RKO (cell line): ENCODE data around the gene PI4KA.
"Not testable (repeated sequence)": the region's sequence is repeated elsewhere in the genome, so short reads cannot be mapped to it uniquely, and the experiment has no call there.

ENCODE experiments used
- DNase-seq: peaks from one replicate; pipeline ENCODE4 v3.0.0-alpha.2; 2016; ENCODE audit warnings: low spot score

The PI4KA gene

GRCh38 chr22:20858615-20859416 lies at the start of gene PI4KA, which contains the start of gene SNAP29:
TSS of gene PI4KA (minus strand) at chr22:20858811. CDS start at chr22:20858725, 86 bp downstream.
TSS of gene SNAP29 (plus strand) at chr22:20859007. CDS start at chr22:20859111, 104 bp downstream.
- DNase-seq, result peak; percentile 98

GRCh38 chr22:20906387-20906767 lies 47.8 kb upstream of the PI4KA start:
- DNase-seq, result no peak

DNA sequence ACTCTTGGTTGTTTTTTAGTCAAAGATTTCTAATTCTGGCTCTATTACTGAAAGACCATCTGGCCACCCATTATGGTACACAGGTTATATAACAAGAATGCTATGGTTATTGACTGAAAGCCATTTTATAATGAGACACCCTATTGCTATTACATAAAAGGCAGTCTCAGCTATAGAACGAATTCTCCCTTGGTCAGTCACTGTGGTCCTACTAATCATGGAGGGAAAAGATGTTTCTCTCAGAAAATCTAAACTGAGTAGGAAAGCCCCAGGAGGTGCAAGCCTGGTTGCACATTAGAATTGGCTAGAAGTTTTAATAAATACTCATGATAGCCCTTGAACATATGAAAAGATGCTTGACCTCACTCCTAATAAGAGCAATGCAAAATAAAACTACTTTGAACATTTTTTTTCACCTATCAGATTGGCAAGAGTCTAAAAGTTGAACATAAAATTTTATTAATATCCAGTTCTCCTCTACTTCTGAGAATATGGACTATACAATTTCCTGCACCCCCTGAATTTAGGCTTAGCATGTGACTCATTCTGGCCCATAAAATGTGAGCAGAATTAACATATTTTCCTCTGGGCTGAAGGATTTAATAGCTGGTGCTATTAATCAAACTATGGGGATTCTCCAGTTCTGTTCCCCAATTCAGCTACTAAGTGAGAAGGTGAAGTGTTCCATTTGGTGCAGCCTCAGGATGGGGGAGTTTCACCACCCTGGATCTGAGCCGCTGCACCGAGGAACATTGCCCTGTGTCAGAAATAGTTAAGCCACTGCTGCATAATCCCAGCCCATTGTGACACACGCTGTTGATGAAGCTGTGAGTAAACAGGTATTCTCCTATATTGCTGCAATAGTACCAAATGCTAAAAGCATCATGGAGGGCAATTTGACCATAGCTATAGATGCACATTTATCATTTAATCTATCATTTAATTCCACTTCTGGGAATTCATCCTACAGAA lies 47.1 kb upstream of the PI4KA start:
- peak; percentile 63 for DNase-seq

GRCh38 chr22:20904980-20905355 lies 46.4 kb upstream of the PI4KA start:
- DNase-seq, result no peak

DNA sequence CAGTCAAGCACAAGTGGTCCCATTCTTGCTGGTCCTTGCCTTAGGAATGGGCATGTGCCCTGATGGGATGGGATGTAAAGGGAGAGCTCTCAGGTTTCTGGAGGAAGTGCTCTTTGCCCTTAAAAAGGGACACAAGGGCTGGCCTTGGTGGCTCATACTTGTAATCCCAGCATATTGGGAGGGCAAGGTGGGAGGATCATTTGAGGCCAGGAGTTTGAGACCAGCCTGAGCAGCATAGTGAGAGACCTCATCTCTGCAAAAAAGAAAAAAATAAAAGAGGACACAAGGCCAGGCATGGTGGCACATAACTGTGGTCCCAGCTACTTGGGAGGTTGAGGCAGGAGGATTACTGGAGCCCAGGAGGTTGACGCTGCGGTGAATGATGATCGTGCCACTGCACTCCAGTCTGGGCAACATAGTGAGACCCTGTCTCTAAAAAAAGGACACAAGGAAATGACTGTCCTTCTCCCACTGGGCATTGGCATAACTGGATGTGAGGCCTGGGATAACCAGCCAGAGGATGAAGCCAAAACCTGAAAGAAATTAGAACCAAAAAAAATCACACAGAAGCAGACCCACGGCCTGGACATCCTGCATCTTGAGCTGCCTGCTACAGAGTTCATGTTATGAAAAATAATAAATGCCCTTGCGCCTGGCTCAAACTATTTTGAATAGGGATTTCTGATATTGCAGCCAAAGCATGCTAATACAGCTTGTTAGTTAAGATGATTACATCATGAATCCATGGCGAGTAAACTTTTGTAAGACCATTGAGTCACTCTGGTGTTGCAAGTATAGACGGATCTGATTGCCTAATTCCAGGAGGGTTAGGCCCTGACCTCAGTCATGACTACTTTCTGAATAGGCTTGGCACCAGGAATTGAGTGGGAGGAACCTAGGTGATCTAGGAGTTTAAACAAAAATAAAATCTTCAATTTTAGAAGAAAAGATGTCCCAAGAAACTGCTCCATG lies 45.7 kb upstream of the PI4KA start:
- peak; percentile 98 for DNase-seq

- no peak for DNase-seq
Observed at GRCh38 chr22:20903093-20903492, 44.5 kb upstream of the PI4KA start.

GRCh38 chr22:20901093-20902033 lies 42.8 kb upstream of the PI4KA start:
- not testable (repeated sequence) for DNase-seq

- no peak for DNase-seq
Observed at GRCh38 chr22:20899827-20900423, 41.3 kb upstream of the PI4KA start.

DNA sequence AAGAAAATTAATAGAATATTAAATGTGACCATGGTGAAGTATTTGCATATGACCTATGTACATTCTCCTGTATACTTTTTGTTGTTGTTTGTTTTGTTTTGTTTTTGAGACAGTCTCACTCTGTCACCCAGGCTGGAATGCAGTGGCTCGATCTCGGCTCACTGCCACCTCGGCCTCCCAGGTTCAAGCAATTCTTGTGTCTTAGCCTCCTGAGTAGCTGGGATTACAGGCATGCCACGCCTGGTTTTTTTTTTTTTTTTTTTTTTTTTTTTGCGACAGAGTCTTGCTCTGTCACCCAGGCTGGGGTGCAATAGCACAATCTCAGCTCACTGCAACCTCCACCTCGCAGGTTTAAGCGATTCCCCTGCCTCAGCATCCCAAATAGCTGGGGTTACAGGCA lies 39.1 kb upstream of the PI4KA start:
- not testable (repeated sequence) for DNase-seq

- DNase-seq, result no peak
Observed at GRCh38 chr22:20890975-20891374, 32.4 kb upstream of the PI4KA start.

GRCh38 chr22:20889904-20890540 lies 31.4 kb upstream of the PI4KA start:
- no peak for DNase-seq

DNA sequence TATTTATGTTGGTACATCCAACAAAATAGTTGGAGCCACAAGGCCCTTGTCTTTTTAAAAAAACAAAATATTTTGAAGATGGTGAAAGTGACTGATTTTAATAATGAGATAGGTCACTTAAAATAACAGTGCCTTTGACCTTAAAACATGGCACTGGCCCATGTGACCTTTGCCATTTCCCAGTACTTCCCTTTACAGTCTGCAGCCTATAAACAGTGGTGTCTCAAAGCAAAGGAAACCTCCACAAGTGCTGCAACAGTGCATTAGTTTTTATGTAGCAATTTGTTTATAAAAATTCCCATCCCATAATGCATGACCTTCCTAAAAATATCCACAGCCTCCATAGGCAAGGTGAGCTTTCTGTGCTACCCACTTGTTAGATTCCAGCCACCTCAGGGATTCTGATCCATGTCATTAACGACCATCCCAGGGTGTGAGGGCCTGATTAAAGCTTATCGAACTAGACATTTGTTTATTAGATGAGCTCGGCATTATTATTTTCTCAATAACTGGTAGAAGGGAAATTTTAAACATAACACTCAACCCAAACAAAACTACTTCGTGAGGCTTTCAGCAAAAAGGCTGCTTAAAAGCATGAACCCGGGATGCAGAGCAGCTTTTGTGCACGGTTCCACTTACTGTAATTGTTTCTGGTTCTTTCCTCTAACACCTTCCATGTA lies 30.6 kb upstream of the PI4KA start:
- DNase-seq, result no peak

DNA sequence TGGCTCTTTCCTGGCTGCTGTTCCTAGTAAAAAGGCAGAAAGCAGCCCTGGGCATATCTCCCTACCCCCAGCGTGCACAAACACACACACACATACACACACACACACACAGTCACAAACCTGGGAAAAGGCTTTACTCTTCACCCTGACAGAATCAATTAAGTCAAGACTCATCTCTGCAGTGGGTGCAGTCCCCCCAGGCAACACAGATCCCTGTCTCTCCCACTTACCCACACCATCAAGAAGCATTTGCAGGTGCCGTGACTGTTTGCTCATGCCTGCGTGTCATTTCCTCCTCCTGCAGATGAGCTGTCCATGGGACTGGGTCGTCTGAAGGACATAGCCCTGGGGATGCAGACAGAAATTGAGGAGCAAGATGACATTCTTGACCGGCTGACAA lies 28.8 kb upstream of the PI4KA start:
- peak; percentile 52 for DNase-seq

DNA sequence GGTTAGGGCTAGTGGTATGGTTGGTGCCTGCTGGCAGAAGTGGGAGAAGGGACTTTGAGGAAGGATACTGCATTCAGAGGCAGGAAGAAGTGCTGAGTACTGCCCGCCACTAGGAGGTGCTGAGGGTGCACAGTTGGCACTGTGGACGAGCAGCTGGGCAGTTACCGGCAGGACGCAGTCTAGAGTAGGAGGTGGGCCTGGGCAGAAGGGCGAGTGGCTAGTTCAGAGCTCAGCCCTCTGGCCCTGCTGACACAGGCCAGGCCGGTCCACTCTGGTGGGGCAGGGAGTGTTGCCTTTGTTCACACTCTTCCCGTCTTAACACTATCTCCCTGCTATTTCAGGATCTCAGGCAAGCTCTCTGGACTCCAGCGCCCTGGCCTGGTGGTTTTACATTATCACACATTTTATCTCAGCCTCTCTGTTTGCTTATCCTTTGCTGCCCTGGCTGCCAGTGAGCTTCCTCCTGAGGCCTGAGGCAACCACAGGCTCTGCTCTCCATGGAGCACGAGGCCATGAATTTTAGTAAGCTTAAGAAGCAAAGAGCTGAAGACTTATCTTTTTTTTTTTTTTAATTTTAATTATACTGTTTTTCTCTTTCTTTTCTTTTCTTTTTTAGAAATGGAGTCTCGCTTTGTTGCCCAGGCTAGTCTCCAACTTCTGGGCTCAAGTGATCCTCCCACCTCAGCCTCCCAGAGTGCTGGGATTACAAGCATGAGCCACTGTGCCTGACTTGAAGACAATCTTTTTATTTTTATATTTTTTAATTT lies 27.1 kb upstream of the PI4KA start:
- peak; percentile 74 for DNase-seq

GRCh38 chr22:20885017-20885556 lies 26.5 kb upstream of the PI4KA start:
- DNase-seq, result no peak

- DNase-seq, result no peak
Observed at GRCh38 chr22:20884454-20884853, 25.8 kb upstream of the PI4KA start.

GRCh38 chr22:20882855-20883254 lies 24.2 kb upstream of the PI4KA start:
- DNase-seq, result no peak
